K562 (cell line): ENCODE data around the gene RERE. TPM values are rescaled to one million over a fixed set of nuclear protein-coding genes. Genes with fewer than 3 reads are reported as not detected.

ENCODE experiments used
- BCOR ChIP-seq: fragments of 450-650 bp; IDR thresholded peaks from 2 replicates; pipeline ENCODE4 v1.6.1; 2016
- FOXA1 ChIP-seq: fragments of 450-650 bp; IDR thresholded peaks from 2 replicates; pipeline ENCODE4 v1.6.1; 2016; ENCODE audit warnings: mild to moderate bottlenecking, borderline replicate concordance
- HOXB6 ChIP-seq: fragments of 250-450 bp; sonication (Bioruptor Pico); IDR thresholded peaks from 2 replicates; pipeline ENCODE4 v1.5.1; 2022; ENCODE audit warnings: mild to moderate bottlenecking, borderline replicate concordance
- KDM5B ChIP-seq: fragments of 200-600 bp; sonication (generic); IDR thresholded peaks from 2 replicates; pipeline ENCODE4 v1.6.1; 2012; ENCODE audit warnings: low read depth, mild to moderate bottlenecking, moderate library complexity, low read length, control low read depth, inconsistent platforms; ENCODE audit not compliant: insufficient replicate concordance
- NCOA4 ChIP-seq: fragments of 450-650 bp; IDR thresholded peaks from 2 replicates; pipeline ENCODE4 v1.6.1; 2018; ENCODE audit warnings: mild to moderate bottlenecking; ENCODE audit not compliant: partially characterized antibody
- OTX1 ChIP-seq: fragments of 450-650 bp; formaldehyde crosslinking; IDR thresholded peaks from 2 replicates; pipeline ENCODE4 v1.4.0; 2022; ENCODE audit warnings: mild to moderate bottlenecking
- SMAD4 ChIP-seq: fragments of 250-450 bp; sonication (Bioruptor Pico); conservative IDR thresholded peaks from 2 replicates; pipeline ENCODE4 v1.8.0; 2021; ENCODE audit warnings: inconsistent platforms, mild to moderate bottlenecking, moderate library complexity
- XRCC4 ChIP-seq: IDR thresholded peaks from one replicate; pipeline ENCODE4 v1.6.1; 2011; ENCODE audit not compliant: insufficient read depth, insufficient read length; ENCODE audit errors: extremely low read depth
- ZFX ChIP-seq: sonication (generic); formaldehyde crosslinking; IDR thresholded peaks from 2 replicates; pipeline ENCODE4 v1.8.0; 2022; ENCODE audit warnings: mild to moderate bottlenecking, missing genetic modification reagents, moderate library complexity
- ZZZ3 ChIP-seq: fragments of 450-650 bp; IDR thresholded peaks from 2 replicates; pipeline ENCODE4 v1.6.1; 2016; ENCODE audit warnings: antibody characterized with exemption, mild to moderate bottlenecking, moderate library complexity
- polyA plus RNA-seq, 8 experiments: library from polyadenylated mRNA; depleted of rRNA in 4 of 8; stranded (reverse) in 5 of 8; unstranded in 3 of 8; fragments of >200 nt; fragmentation: Nextera tagmentation in 2 of 8; fragmentation: Illumina TruSeq in 1 of 8; extraction: Ambion mirVana in 2 of 8; extraction: Trizol in 1 of 8; gene quantifications; 2 replicates each; pipeline versions ENCODE4 v1.2.1 to v1.2.3, GENCODE V29; 2011 to 2014; ENCODE audit warnings: inconsistent platforms in 1 of 8, missing spikeins in 1 of 8
- total RNA-seq, 7 experiments: library from RNA; depleted of rRNA in 6 of 7; stranded (reverse); fragments of >200 nt in 6 of 7; fragmentation: Illumina TruSeq in 2 of 7; extraction: Trizol in 2 of 7; gene quantifications; 2 replicates each; pipeline versions ENCODE4 v1.2.1 to v1.2.3, GENCODE V29; 2011 to 2021; ENCODE audit warnings: low replicate concordance in 1 of 7
- TF ChIP-seq, protein P1 (sequence below): fragments of 250-450 bp; sonication (Bioruptor Pico); IDR thresholded peaks from 2 replicates; pipeline ENCODE4 v1.4.0; 2020; ENCODE audit warnings: mild to moderate bottlenecking, moderate library complexity

RERE gene
- total and polyA plus RNA-seq, 9 of the 15 experiments (the other 6 are each of a cell fraction or from before 2014, with no cell fraction given): 3.0 to 51.5 (median 13.4) TPM

DNA sequence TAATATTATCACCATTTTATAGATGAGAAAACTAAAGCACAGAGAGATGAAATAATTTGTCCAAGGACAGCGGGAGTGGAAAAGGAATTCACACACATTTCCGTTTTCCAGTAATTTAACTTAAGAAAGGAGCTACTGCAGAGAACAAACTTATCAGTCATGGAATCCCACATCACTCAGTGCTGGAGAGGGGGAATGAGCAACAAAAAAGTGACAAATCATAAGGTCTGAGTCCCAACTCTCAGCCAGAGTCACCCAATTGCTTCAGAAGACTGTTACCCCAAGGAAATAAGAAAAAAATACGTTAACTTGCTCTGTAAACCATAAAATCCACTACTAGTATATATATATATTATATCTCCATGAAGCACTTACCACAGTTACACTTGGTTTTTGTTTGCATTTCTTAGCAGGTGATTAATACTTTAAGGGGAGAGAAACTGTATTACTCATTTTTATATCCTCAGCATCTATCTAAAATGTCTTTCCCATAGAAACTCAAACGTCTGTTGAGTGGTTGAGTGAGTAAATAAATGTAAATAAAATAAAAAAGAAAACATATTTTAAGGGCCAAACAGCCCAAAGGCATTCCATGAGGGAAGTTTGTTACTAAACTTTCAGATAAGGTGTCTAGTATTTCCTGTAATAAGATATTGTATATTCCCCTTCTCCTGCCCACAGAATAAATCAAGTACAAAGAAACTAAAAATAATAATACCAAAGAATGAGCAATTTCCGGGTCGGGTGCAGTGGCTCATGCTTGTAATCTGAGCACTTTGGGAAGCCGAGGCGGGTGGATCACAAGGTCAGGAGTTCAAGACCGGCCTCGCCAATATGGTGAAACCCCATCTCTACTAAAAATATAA is 422.8 kb downstream of the RERE start (continued):
- TF ChIP-seq SMAD4 (CRISPR knock-in tag) (no peak), ZFX (CRISPR knock-in tag) (no peak), KDM5B (no peak), OTX1 (no peak), NCOA4 (no peak), HOXB6 (CRISPR knock-in tag) (no peak), ZZZ3 (no peak), XRCC4 (no peak), BCOR (no peak), FOXA1 (no peak)
- TF ChIP-seq, protein P1, sequence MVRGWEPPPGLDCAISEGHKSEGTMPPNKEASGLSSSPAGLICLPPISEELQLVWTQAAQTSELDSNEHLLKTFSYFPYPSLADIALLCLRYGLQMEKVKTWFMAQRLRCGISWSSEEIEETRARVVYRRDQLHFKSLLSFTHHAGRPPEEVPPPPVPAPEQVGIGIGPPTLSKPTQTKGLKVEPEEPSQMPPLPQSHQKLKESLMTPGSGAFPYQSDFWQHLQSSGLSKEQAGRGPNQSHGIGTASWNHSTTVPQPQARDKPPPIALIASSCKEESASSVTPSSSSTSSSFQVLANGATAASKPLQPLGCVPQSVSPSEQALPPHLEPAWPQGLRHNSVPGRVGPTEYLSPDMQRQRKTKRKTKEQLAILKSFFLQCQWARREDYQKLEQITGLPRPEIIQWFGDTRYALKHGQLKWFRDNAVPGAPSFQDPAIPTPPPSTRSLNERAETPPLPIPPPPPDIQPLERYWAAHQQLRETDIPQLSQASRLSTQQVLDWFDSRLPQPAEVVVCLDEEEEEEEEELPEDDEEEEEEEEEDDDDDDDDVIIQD (CRISPR knock-in tag): no peak
